Measurements from ENCODE around the gene FUT1.
"Not testable (repeated sequence)": the region's sequence is repeated elsewhere in the genome, so short reads cannot be mapped to it uniquely, and the experiment has no call there.

The FUT1 gene

DNA sequence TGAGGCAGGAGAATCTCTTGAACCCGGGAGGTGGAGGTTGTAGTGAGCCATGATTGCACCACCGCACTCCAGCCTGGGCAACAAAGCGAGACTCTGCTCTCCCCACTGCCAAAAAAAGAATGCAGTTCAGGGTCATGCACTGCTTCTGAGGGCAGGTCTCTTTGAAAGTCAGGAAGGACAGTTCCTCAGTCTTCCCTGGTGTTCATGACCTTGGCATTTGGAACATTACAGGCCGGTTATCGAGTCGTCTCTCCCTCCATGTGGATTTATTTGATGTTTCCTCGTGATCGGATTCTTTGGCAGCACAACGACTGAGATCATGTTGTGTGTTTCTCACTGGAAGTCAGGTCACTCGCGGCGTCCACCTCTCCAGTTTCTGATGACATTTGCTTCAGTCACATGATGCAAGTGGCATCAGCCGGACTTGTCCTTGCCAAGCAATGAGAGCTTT is 20.1 kb upstream of the FUT1 start:
- Histone ChIP-seq H3K9me3 (ENCODE audit: low read depth, low read length) (no peaks in the 10 kb centered on the region), H3K9ac (ENCODE audit: insufficient read length) (no peak overlapping the region), H3K36me3 (ENCODE audit: insufficient read depth, low read length) (no peaks in the 10 kb centered on the region), H3K27ac (no peak overlapping the region), H3K4me3 (no peak overlapping the region)
- no peak for DNase-seq (ENCODE audit: low read depth, low spot score)
- no peak for TF ChIP-seq POLR2AphosphoS5 (IDR thresholded peaks at IDR 0.05; ENCODE audit: borderline replicate concordance, low read depth, low read length)
- TF ChIP-seq FOXP2 (optimal IDR thresholded peaks at IDR 0.05; ENCODE audit: control extremely low read depth, extremely low read length, insufficient read depth): no peak
- no peak for TF ChIP-seq EZH2 (IDR thresholded peaks at IDR 0.05)

DNA sequence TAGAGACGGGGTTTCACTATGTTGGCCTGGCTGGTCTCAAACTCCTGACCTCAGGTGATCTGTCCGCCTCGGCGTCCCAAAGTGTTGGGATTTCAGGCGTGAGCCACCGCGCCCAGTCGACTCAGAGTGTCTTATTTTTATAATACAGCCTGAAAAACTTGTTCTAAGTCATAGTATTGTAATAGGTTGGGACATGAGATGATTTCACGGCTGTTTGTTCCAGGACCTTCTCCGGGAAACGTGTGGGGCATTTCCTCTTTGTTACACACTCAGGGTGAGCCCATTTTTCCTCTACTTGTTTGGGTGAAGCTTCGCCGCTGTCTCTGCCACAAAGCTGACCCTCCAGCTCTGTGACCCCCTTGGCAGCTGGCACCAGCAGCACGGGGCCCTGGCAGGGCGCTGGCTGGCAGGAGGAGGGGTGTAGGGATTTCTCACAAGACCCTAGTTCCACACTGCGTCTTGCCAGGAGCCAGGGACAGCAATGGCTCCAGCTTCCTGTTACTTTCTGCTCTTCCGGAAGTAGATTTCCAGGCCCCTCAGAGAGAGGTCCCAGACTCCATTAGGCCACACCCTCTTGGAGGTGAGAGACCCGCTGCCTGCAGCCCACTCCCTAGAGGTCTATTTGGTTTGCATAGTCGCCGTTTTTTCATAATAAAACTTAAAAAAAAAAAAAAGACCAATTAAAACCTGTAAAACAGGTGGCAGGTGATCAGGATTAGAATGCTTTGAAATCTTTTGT is 18.5 kb upstream of the FUT1 start:
- no peak for DNase-seq (ENCODE audit: low read depth, low spot score)
- Histone ChIP-seq H3K36me3 (ENCODE audit: insufficient read depth, low read length) (no peaks in the 10 kb centered on the region), H3K9me3 (ENCODE audit: low read depth, low read length) (no peaks in the 10 kb centered on the region), H3K27ac (no peak overlapping the region), H3K9ac (ENCODE audit: insufficient read length) (no peak overlapping the region), H3K4me3 (no peak overlapping the region)
- no peak for TF ChIP-seq POLR2AphosphoS5 (IDR thresholded peaks at IDR 0.05; ENCODE audit: borderline replicate concordance, low read depth, low read length)
- no peak for TF ChIP-seq FOXP2 (optimal IDR thresholded peaks at IDR 0.05; ENCODE audit: control extremely low read depth, extremely low read length, insufficient read depth)
- TF ChIP-seq EZH2 (IDR thresholded peaks at IDR 0.05): no peak

- H3K36me3 ChIP-seq (ENCODE audit: insufficient read depth, low read length): no peaks in the 10 kb centered on the region
- no peak overlapping the region for H3K27ac ChIP-seq
- no peak for TF ChIP-seq POLR2AphosphoS5 (IDR thresholded peaks at IDR 0.05; ENCODE audit: borderline replicate concordance, low read depth, low read length)
- TF ChIP-seq FOXP2 (optimal IDR thresholded peaks at IDR 0.05; ENCODE audit: control extremely low read depth, extremely low read length, insufficient read depth): no peak
- no peak for TF ChIP-seq EZH2 (IDR thresholded peaks at IDR 0.05)
- H3K9ac ChIP-seq (ENCODE audit: insufficient read length): no peak overlapping the region
- no peak for DNase-seq (ENCODE audit: low read depth, low spot score)
- H3K9me3 ChIP-seq (ENCODE audit: low read depth, low read length): no peaks in the 10 kb centered on the region
- H3K4me3 ChIP-seq: no peak overlapping the region
Observed at GRCh38 chr19:48770266-48770665, 17.8 kb upstream of the FUT1 start.

- no peak overlapping the region for H3K27ac ChIP-seq
- no peak for DNase-seq (ENCODE audit: low read depth, low spot score)
- H3K9me3 ChIP-seq (ENCODE audit: low read depth, low read length): no peaks in the 10 kb centered on the region
- no peak overlapping the region for H3K9ac ChIP-seq (ENCODE audit: insufficient read length)
- TF ChIP-seq FOXP2 (optimal IDR thresholded peaks at IDR 0.05; ENCODE audit: control extremely low read depth, extremely low read length, insufficient read depth): no peak
- TF ChIP-seq EZH2 (IDR thresholded peaks at IDR 0.05): no peak
- no peak for TF ChIP-seq POLR2AphosphoS5 (IDR thresholded peaks at IDR 0.05; ENCODE audit: borderline replicate concordance, low read depth, low read length)
- H3K36me3 ChIP-seq (ENCODE audit: insufficient read depth, low read length): no peaks in the 10 kb centered on the region
- H3K4me3 ChIP-seq: no peak overlapping the region
Observed at GRCh38 chr19:48768994-48769713, 16.7 kb upstream of the FUT1 start.

DNA sequence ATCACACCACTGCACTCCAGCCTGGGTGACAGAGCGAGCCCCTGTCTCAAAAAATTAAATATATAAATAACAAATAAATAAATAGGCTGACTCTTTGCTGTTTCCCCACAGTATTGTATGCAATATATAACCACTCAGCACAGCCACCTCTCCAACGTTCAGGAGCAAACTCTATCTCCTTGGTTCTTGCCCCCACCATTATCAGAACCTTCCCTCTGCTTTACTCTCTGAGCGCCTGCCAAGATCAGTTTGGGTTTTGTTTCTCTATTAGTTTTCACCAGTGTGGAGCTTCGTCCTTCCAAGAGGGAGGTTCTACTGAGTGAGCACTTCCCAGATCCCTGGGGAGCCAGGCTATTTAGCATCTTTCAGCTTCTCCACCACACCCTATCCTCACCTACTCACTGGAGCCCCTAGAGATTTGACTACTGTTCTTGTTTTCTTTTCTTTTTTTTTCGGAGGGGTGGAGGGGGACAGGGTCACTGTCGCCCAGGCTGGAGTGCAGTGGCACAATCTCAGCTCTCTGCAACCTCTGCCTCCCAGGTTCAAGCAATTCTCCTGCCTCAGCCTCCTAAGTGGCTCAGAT is 15.8 kb upstream of the FUT1 start:
- not testable (repeated sequence) for H3K4me3 ChIP-seq; DNase-seq (ENCODE audit: low read depth, low spot score); H3K36me3 ChIP-seq (ENCODE audit: insufficient read depth, low read length); H3K9ac ChIP-seq (ENCODE audit: insufficient read length); H3K27ac ChIP-seq; H3K9me3 ChIP-seq (ENCODE audit: low read depth, low read length)

DNA sequence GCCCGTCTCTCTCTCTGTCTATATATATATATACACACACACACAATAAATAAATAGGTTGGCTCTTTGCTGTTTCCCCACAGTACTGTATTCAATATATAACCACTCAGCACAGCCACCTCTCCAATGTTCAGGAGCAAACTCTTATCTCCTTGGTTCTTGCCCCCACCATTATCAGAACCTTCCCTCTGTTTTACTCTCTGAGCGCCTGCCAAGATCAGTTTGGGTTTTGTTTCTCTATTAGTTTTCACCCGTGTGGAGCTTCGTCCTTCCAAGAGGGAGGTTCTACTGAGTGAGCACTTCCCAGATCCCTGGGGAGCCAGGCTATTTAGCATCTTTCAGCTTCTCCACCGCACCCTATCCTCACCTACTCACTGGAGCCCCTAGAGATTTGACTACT is 13.4 kb upstream of the FUT1 start:
- H3K9ac ChIP-seq (ENCODE audit: insufficient read length); H3K36me3 ChIP-seq (ENCODE audit: insufficient read depth, low read length); H3K4me3 ChIP-seq; H3K9me3 ChIP-seq (ENCODE audit: low read depth, low read length); H3K27ac ChIP-seq; DNase-seq (ENCODE audit: low read depth, low spot score): not testable (repeated sequence)

DNA sequence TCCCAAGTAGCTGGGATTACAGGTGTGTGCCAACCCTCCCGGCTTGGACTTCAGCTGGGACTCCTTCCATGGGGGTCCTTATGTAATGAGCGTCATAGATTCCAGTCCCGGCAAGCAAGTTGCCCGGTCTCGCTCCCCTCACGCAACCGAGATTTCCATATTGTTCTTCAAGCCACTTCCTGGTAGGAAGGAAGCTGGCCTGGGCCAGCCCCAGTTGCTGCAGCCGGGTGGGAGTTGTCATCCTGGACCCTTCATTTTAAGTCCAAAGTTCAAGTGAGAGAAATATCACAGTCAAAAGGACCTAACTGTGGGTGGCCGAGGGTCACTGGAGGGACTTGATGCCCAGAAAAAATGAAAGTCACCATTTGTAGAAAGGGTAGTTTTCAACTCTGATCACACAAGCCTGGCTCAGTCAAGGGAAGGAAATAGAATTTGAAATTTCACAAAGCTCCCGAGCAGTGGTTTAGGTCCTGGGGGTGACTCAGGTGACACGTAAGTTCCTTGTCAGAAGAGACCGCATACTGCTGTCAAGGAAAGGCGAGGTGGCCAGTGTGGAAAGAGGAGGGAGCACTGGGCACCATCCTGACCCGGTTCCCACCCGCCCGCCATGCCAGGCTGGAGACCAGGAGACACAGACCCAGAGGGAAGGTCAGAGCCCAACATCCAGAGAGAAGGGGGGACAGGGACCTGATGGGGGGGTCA is 8.2 kb upstream of the FUT1 start:
- TF ChIP-seq FOXP2 (optimal IDR thresholded peaks at IDR 0.05; ENCODE audit: control extremely low read depth, extremely low read length, insufficient read depth) (no peak), POLR2AphosphoS5 (IDR thresholded peaks at IDR 0.05; ENCODE audit: borderline replicate concordance, low read depth, low read length) (no peak), EZH2 (IDR thresholded peaks at IDR 0.05) (no peak)
- Histone ChIP-seq H3K9ac (ENCODE audit: insufficient read length) (no peak overlapping the region), H3K36me3 (ENCODE audit: insufficient read depth, low read length) (no peaks in the 10 kb centered on the region), H3K27ac (no peak overlapping the region), H3K9me3 (ENCODE audit: low read depth, low read length) (no peaks in the 10 kb centered on the region), H3K4me3 (no peak overlapping the region)
- no peak for DNase-seq (ENCODE audit: low read depth, low spot score)

DNA sequence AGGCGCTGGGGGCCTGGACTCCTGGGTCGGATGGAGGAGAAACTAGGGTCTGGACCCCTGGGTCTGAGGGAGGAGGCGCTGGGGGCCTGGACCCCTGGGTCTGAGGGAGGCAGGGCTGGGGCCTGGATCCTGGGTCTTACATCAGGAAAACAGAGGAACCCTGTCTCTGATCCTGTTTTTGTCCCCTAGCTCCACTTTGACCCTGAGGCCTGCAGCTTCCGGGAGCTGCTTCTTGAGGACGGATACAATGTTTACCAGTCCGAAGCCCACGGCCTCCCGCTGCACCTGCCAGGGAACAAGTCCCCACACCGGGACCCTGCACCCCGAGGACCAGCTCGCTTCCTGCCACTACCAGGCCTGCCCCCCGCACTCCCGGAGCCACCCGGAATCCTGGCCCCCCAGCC is 5.3 kb upstream of the FUT1 start:
- Histone ChIP-seq H3K9me3 (ENCODE audit: low read depth, low read length) (no peaks in the 10 kb centered on the region), H3K27ac (no peak overlapping the region), H3K4me3 (no peak overlapping the region), H3K9ac (ENCODE audit: insufficient read length) (no peak overlapping the region), H3K36me3 (ENCODE audit: insufficient read depth, low read length) (no peaks in the 10 kb centered on the region)
- no peak for DNase-seq (ENCODE audit: low read depth, low spot score)
- TF ChIP-seq POLR2AphosphoS5 (IDR thresholded peaks at IDR 0.05; ENCODE audit: borderline replicate concordance, low read depth, low read length) (no peak), EZH2 (IDR thresholded peaks at IDR 0.05) (no peak), FOXP2 (optimal IDR thresholded peaks at IDR 0.05; ENCODE audit: control extremely low read depth, extremely low read length, insufficient read depth) (no peak)

Data from SK-N-MC (cell line).